ACC112 (cell line): ENCODE data around the gene NEUROD2.

ENCODE experiments used
- H2AFZ ChIP-seq: fragments of 200-600 bp; sonication (generic); one replicate; pipeline ENCODE4 v1.6.0; 2017; ENCODE audit warnings: antibody characterized with exemption, low read length; ENCODE audit not compliant: unreplicated experiment
- H3K27ac ChIP-seq: fragments of 200-600 bp; sonication (generic); 2 replicates; pipeline ENCODE4 v1.5.1; 2014; ENCODE audit warnings: low read depth, mild to moderate bottlenecking, antibody characterized with exemption, low read length, moderate library complexity
- H3K27me3 ChIP-seq: fragments of 200-600 bp; sonication (generic); 2 replicates; pipeline ENCODE4 v1.6.1; 2014; ENCODE audit warnings: mild to moderate bottlenecking, antibody characterized with exemption, low read length, moderate library complexity, mixed read lengths; ENCODE audit not compliant: insufficient read depth
- H3K36me3 ChIP-seq: fragments of 200-600 bp; sonication (generic); 2 replicates; pipeline ENCODE4 v1.6.1; 2016; ENCODE audit warnings: mild to moderate bottlenecking, antibody characterized with exemption, low read length, moderate library complexity, mixed read lengths; ENCODE audit not compliant: insufficient read depth
- H3K4me1 ChIP-seq: fragments of 200-600 bp; sonication (generic); one replicate; pipeline ENCODE4 v1.6.1; 2016; ENCODE audit warnings: low read length, mixed read lengths; ENCODE audit not compliant: insufficient read depth, unreplicated experiment, control insufficient read depth
- H3K4me3 ChIP-seq: fragments of 200-600 bp; sonication (generic); 2 replicates; pipeline ENCODE4 v1.5.1; 2014; ENCODE audit warnings: mild to moderate bottlenecking, low read depth, low read length
- H3K79me2 ChIP-seq: fragments of 200-600 bp; sonication (generic); one replicate; pipeline ENCODE4 v1.6.0; 2016; ENCODE audit warnings: low read length; ENCODE audit not compliant: control insufficient read depth, unreplicated experiment, insufficient read depth

Gene NEUROD2

DNA sequence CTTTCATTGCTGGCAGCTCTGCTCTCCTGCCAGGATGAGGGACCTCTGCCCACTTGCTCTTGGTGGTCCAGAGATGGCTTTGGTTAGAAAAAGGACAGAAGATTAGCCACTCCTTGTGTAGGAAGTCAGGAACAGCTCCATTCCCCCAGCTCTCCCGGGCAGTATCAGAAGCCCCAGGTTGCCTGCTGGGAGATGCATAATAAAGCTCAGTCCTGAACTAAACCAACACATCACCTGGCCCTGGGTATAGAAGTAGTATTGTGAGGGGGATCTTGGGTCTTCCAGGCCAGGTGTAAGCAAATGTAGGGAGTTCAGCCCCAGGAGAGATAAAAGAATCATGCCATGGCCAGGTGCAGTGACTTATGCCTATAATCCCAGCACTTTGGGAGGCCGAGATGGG lies 52.4 kb downstream of the NEUROD2 start:
- H3K79me2 ChIP-seq = no peaks in the 10 kb centered on the region
- no peaks in the 10 kb centered on the region; the same call in 1 of the 2 replicates for H3K36me3 ChIP-seq
- H3K27me3 ChIP-seq = no peaks in the 10 kb centered on the region
- no peak overlapping the region for H3K27ac ChIP-seq
- H3K4me1 ChIP-seq = peaks cover 26% of the 10 kb centered on the region
- no peak overlapping the region for H2AFZ ChIP-seq
- no peak overlapping the region for H3K4me3 ChIP-seq
